ENCODE results near the gene PODXL2.

DNA sequence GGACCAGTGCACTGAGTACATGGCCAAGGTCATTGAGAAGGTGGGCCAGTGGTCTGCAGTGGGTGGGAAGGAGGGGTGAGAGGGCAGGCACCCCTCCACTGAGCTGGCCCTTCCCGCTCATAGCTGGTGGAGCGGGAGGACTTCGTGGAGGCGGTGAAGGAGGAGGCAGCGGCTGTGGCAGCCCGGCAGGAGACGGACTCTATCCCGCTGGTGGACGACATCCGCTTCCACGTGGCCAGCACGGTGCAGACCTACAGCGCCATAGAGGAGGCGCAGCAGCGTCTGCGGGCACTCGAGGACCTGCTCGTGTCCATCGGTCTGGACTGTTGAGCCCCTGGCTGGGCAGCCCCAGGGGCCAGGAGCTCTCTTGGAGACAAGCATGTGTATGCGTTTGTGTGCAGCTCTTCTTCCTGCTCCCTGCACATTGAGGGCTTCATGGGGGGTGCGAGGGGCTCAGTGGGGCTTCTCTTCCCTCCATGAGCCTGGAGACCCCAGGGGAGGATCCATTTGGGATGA lies 51.2 kb downstream of the PODXL2 start:
- TF ChIP-seq, protein P1, sequence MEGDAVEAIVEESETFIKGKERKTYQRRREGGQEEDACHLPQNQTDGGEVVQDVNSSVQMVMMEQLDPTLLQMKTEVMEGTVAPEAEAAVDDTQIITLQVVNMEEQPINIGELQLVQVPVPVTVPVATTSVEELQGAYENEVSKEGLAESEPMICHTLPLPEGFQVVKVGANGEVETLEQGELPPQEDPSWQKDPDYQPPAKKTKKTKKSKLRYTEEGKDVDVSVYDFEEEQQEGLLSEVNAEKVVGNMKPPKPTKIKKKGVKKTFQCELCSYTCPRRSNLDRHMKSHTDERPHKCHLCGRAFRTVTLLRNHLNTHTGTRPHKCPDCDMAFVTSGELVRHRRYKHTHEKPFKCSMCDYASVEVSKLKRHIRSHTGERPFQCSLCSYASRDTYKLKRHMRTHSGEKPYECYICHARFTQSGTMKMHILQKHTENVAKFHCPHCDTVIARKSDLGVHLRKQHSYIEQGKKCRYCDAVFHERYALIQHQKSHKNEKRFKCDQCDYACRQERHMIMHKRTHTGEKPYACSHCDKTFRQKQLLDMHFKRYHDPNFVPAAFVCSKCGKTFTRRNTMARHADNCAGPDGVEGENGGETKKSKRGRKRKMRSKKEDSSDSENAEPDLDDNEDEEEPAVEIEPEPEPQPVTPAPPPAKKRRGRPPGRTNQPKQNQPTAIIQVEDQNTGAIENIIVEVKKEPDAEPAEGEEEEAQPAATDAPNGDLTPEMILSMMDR (IDR thresholded peaks at IDR 0.05 in 2 of 3, conservative IDR thresholded peaks at IDR 0.05 in 1 of 3; ENCODE audit: borderline replicate concordance in 1 of 3, insufficient read depth in 1 of 3, low read depth in 2 of 3, low read length in 2 of 3), result no peak
- no peak for TF ChIP-seq SIN3A (IDR thresholded peaks at IDR 0.05; ENCODE audit: low read depth)
- TF ChIP-seq RAD21 (IDR thresholded peaks at IDR 0.05; ENCODE audit: low read depth), result no peak
- TF ChIP-seq POLR2A (IDR thresholded peaks at IDR 0.05; ENCODE audit: borderline replicate concordance, extremely low read depth, insufficient read depth, insufficient read length), result no peak
- no peak for TF ChIP-seq CEBPB (IDR thresholded peaks at IDR 0.05; ENCODE audit: low read depth)
- no peak for TF ChIP-seq POLR2AphosphoS5 (IDR thresholded peaks at IDR 0.05; ENCODE audit: low read depth, low read length)
- no peak for TF ChIP-seq EZH2 (IDR thresholded peaks at IDR 0.05)
- TF ChIP-seq ELF1 (IDR thresholded peaks at IDR 0.05; ENCODE audit: borderline replicate concordance, low read depth), result no peak
- no peak for TF ChIP-seq FOSL1 (IDR thresholded peaks at IDR 0.05; ENCODE audit: low read depth)
